Stimulated activated CD4-positive, alpha-beta T cell treated with anti-CD3 and anti-CD28 coated beads, TNF-alpha, amount 100 ng/mL, for 1 hour (primary cell): ENCODE data around the gene CFHR5.
"Not testable (repeated sequence)": the region's sequence is repeated elsewhere in the genome, so short reads cannot be mapped to it uniquely, and the experiment has no call there.

Experiments used
- DNase-seq, 3 donors: peaks; one replicate each; pipeline ENCODE4 v3.0.0-alpha.2; 2020; ENCODE audit warnings: low read depth in 3 of 3, low spot score in 1 of 3

CFHR5 gene

GRCh38 chr1:196977278-196977677 lies at the start of gene CFHR5:
CFHR5 (plus strand) TSS chr1:196977556; CDS start chr1:196977665, 109 bp downstream.
- no peak for DNase-seq

GRCh38 chr1:196932853-196933252 lies 44.5 kb upstream of the CFHR5 start:
- not testable (repeated sequence) for DNase-seq

GRCh38 chr1:196933531-196934189 lies 43.7 kb upstream of the CFHR5 start:
- DNase-seq = no peak

DNA sequence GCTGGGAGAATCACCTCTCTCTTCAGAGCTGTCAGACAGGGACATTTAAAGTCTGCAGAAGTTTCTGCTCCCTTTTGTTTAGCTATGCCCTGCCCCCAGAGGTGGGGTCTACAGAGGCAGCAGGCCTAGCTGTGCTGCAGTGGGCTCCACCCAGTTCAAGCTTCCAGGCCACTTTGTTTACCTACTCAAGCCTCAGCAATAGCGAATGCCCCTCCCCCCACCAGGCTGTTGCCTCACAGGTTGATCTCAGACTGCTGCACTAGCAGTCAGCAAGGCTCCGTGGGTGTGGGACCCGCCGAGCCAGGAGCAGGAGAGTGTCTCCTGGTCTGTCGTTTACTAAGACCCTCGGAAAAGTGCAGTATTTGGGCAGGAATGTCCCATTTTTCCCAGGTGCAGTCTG lies 35.9 kb upstream of the CFHR5 start:
- not testable (repeated sequence) for DNase-seq

- DNase-seq = not testable (repeated sequence)
These were observed 33.8 kb upstream of the CFHR5 start, which contains the start of gene CFHR2 for GRCh38 chr1:196943568-196943967. CFHR2 (plus strand) TSS chr1:196943738; CDS start chr1:196943881, 143 bp downstream.

DNA sequence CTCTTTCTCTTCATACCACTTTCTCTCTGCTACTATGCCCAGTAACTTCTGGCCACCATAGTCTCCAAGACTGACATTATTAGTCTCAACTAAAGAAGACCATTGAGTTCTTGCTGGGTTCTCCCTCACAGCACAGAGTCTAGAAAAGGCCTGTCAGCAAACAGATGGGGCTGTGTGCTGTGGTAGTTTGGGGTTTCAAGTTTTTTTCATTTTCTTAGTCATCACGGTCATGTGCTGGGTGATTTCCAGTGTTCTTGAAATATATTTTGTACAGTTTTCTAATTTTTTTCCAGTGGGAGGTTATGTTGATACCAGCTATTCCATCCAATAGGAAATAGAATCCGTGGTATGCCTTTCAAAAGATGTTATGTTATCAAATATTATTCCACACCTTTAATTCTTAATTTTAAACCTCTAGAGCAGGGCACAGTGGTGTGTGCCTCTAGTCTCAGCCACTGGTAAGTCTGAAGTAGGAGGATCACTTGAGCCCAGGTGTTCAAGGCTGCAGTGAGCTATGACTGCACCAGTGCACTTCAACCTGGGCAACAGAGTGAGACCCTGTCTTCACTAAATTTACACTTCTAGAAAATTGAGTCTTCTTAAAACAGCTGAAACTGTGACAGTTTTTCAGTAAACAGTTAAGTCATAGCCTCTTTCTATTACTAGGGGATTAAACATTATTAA lies 25.5 kb upstream of the CFHR5 start:
- no peak for DNase-seq

DNA sequence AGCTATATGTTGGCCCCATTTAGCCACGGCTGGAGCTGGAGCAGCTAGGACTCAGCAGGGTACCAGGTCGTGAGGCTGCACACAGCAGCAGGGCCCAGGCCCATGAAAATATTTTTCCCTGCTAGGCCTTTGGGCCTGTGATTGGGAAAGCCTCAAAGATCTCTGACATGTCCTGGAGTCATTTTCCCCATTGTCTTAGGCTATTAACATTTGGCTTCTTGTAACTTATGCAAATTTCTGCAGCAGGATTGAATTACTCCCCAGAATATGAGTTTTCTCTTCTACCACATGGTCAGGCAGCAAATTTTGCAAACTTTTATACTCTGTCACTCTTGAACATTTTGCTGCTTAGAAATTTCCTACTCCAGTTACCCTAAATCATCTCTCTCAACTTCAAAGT lies 22.6 kb upstream of the CFHR5 start:
- DNase-seq = no peak

GRCh38 chr1:196955926-196956325 lies 21.4 kb upstream of the CFHR5 start:
- no peak for DNase-seq

GRCh38 chr1:196960854-196961253 lies 16.5 kb upstream of the CFHR5 start:
- DNase-seq = no peak

GRCh38 chr1:196970182-196970581 lies 7.2 kb upstream of the CFHR5 start:
- no peak for DNase-seq

DNA sequence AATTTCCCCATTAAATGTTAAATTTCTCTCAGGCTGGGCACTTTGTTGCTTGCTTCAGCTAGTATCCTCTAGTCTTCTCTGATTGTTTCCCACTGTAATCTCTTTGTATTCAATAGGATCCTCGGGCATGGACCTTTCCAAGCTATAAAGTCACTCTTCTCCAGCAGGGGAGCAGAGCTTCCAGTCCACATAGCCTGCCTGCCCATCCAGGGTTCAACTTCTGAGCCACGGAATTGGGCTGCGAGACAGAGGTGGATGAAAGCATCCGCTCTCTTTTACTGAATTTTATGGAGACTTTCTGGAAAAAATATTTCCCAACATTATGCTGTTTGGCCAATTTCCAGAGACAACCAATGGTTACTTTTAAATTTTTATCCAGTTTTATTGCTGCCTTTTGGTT lies 1.1 kb upstream of the CFHR5 start:
- DNase-seq = no peak

DNA sequence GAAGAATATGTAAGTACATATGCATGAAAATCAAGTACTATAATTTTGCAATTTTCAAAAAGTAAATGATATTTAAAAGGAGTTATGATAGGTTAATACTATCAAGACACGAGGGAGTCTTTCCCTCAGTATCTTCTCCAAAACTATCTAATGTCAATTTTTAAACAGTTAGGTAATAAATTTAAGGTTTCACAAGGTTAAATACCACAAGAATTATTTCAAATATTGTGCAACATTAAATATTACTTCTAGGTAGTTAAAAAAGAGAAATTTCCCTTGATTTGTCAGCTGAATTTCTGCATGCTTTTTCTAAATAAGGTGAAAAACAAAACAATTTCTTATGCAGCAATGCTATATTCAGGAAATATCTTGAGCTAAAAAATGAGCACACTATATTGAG lies 3.5 kb downstream of the CFHR5 start:
- no peak for DNase-seq

DNA sequence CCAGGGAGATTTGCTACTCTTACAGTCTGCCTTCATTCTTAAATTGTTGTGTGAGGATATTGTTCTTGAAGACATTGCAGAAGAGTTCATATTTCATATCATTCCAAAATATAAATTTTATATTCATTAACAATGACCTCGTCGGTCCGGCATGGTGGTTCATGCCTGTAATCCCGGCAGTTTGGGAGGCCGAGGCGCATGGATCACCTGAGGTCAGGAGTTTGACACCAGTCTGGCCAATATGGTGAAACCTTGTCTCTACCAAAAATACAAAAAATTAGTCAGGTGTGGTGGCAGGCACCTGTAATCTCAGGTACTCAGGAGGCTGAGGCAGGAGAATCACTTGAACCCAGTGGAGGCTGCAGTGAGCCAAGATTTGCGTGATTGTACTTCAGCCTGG lies 4.9 kb downstream of the CFHR5 start:
- not testable (repeated sequence) for DNase-seq

- DNase-seq = not testable (repeated sequence)
These were observed 14.7 kb downstream of the CFHR5 start for GRCh38 chr1:196991919-196992651.

DNA sequence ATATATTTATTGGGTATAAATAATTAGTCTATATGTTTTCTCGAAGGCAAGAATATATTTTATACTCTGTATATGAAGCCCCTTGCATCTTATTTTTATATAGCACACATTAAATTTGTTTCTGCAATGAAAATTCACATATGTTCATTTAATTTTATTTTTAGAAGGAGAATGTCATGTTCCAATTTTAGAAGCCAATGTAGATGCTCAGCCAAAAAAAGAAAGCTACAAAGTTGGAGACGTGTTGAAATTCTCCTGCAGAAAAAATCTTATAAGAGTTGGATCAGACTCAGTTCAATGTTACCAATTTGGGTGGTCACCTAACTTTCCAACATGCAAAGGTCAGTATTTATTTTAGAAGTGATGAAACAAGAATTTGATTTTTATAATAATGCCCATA lies 16.6 kb downstream of the CFHR5 start:
- no peak for DNase-seq

DNA sequence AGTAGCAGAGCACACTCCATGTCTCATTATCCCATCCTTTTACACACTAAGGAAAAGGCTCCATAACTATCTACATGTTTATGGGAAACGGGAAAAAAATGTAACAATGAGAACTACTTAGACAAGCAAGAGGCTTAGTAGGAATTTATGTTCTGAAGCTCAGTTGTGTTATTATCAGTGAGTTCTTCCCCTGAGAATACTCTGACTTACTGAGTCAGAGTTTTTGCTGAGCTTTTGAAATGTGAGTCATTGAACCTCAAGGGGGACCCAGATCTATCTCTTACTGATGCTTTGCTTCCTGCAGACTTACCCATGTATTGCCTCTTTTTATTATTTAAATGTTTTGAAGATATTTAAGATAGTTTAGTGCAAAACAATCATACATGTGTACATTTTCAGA lies 20.1 kb downstream of the CFHR5 start:
- no peak for DNase-seq

DNA sequence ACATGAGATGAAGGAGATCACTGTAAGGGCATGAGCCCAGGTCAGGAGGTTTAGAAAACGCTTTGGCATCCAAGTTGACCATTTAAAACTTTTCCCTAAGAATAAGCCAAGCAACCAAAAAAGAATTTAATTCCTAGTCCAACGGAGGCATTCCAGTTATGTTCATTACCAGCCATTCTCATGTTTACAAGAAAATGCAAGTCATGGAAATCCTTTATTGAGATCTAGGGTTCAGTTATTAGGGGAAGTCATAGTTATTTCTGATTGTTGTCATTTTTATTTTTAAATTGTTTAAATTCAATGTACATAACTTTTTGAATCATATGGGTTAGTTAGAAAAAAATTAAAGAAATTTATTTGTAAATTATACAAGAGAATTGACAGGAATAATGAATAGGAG lies 24.5 kb downstream of the CFHR5 start:
- DNase-seq = no peak

DNA sequence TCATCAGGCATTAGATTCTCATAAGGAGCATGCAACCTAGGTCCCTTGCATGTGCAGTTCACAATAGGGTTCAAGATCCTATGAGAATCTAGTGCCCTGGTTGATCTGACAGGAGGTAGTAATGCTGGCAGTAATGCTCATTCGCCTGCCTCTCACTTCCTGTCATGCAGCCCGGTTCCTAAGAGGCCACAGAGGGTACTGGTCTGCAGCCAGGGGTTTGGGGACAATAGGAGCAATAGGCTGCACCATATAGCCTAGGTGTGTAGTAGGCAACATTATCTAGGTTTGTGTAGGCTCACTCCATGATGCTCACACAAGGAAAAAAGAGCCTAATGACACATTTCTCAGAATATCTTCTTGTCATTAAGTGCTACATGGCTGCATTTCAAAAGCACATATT lies 25.8 kb downstream of the CFHR5 start:
- DNase-seq = no peak

- no peak for DNase-seq
These were observed 31.5 kb downstream of the CFHR5 start for GRCh38 chr1:197008861-197009260.

DNA sequence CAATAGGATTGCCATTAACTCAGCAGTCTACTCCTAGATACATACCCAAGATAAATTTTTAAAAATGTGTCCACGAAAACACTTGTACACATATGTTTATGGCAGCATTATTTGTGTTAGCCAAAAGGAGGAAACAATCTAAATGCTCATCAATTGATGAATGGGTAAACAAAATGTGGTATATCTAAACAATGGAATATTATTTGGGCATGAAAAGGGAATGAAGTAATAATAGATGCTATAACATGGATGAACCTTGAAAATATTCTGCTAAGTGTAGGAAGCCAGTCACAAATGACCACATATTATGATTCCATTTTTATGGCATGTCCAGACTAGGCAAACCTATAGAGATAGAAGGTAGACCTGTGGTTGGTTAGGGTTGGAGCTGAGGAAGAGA lies 34.3 kb downstream of the CFHR5 start:
- no peak for DNase-seq

DNA sequence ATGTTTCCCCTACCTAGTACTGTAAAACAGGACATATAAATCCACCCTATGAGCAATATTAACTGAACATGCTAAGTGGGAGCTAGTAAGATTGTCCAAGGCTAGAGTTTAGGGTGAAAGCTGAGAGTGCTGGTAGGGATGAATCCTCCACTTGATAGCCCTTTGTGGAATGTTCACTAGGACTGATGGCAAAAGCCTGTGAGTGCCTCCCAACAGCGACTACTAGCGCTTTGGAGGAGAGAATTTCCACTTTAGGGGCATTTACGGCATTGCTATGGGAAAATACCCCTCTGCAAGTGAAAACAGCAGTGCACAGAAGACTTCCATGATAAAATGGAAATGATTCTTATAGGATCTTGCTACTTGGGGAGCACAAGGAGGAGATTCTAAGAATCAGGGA lies 35.9 kb downstream of the CFHR5 start:
- no peak for DNase-seq

GRCh38 chr1:197016751-197017150 lies 39.4 kb downstream of the CFHR5 start:
- no peak for DNase-seq
